HEK293 (cell line): ENCODE data around the gene CTNNA2.

ENCODE experiments used
- GLI2 ChIP-seq: fragments of 450-650 bp; formaldehyde crosslinking; IDR thresholded peaks from 2 replicates; pipeline ENCODE4; 2017; ENCODE audit warnings: missing biosample characterization, missing genetic modification characterization, low read depth, borderline replicate concordance
- HOXA7 ChIP-seq: sonication (generic); formaldehyde crosslinking; IDR thresholded peaks from 2 replicates; pipeline ENCODE4 v1.8.1; 2022; ENCODE audit warnings: missing genetic modification reagents, borderline replicate concordance
- KLF10 ChIP-seq: fragments of 450-650 bp; IDR thresholded peaks from 2 replicates; pipeline ENCODE4 v1.5.1; 2018; ENCODE audit warnings: missing biosample characterization, mild to moderate bottlenecking, missing genetic modification characterization
- MZF1 ChIP-seq: fragments of 450-650 bp; formaldehyde crosslinking; IDR thresholded peaks from 2 replicates; pipeline ENCODE4 v1.5.1; 2017; ENCODE audit warnings: missing biosample characterization, missing genetic modification characterization, borderline replicate concordance
- SCRT1 ChIP-seq: fragments of 450-650 bp; formaldehyde crosslinking; IDR thresholded peaks from 2 replicates; pipeline ENCODE4 v1.5.1; 2016; ENCODE audit warnings: missing biosample characterization, missing genetic modification characterization, borderline replicate concordance
- ZBTB7A ChIP-seq: fragments of 450-650 bp; formaldehyde crosslinking; IDR thresholded peaks from 2 replicates; pipeline ENCODE4 v1.5.1; 2016; ENCODE audit warnings: low read depth, missing biosample characterization, missing genetic modification characterization
- ZNF426 ChIP-seq: fragments of 450-650 bp; formaldehyde crosslinking; IDR thresholded peaks from 2 replicates; pipeline ENCODE4 v1.5.1; 2017; ENCODE audit warnings: missing biosample characterization, missing genetic modification characterization, mild to moderate bottlenecking, inconsistent platforms, moderate library complexity
- ZNF626 ChIP-seq: fragments of 450-650 bp; sonication (Bioruptor Pico); formaldehyde crosslinking; IDR thresholded peaks from 2 replicates; pipeline ENCODE4 v1.5.1; 2018; ENCODE audit warnings: missing biosample characterization, missing genetic modification characterization, inconsistent platforms
- ZNF670 ChIP-seq: fragments of 450-650 bp; formaldehyde crosslinking; IDR thresholded peaks from 2 replicates; pipeline ENCODE4 v1.5.1; 2016; ENCODE audit warnings: missing biosample characterization, missing genetic modification characterization, low read depth
- TF ChIP-seq, protein P1 (sequence below): fragments of 450-650 bp; formaldehyde crosslinking; IDR thresholded peaks from 2 replicates; pipeline ENCODE4 v1.5.1; 2016; ENCODE audit warnings: missing biosample characterization, missing genetic modification characterization
- TF ChIP-seq, protein P2 (sequence below): fragments of 450-650 bp; formaldehyde crosslinking; IDR thresholded peaks from 2 replicates; pipeline ENCODE4 v1.5.1; 2016; ENCODE audit warnings: missing biosample characterization, missing genetic modification characterization

DNA sequence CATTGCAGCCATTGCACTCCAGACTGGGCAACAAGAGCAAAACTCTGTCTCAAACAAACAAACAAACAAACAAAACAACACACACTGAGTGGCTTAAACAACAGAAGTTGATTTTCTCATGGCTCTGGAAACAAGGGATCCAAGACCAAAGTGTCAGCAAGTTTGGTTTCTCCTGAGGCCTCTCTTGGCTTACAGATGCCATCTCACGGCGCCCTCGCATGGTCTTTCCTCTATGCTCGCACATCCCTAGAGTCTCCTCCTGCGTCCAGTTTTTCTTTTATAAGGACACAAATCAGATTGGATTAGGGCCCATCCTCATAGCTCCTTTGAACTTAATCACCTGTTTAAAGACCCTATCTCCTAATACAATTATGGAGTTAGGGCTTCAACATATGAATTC is 925.1 kb downstream of the CTNNA2 start:
- TF ChIP-seq, protein P1, sequence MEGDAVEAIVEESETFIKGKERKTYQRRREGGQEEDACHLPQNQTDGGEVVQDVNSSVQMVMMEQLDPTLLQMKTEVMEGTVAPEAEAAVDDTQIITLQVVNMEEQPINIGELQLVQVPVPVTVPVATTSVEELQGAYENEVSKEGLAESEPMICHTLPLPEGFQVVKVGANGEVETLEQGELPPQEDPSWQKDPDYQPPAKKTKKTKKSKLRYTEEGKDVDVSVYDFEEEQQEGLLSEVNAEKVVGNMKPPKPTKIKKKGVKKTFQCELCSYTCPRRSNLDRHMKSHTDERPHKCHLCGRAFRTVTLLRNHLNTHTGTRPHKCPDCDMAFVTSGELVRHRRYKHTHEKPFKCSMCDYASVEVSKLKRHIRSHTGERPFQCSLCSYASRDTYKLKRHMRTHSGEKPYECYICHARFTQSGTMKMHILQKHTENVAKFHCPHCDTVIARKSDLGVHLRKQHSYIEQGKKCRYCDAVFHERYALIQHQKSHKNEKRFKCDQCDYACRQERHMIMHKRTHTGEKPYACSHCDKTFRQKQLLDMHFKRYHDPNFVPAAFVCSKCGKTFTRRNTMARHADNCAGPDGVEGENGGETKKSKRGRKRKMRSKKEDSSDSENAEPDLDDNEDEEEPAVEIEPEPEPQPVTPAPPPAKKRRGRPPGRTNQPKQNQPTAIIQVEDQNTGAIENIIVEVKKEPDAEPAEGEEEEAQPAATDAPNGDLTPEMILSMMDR (tag by site-specific recombination): no peak
- TF ChIP-seq HOXA7 (CRISPR knock-in tag) (no peak), ZNF626 (tag by site-specific recombination) (no peak), MZF1 (no peak), KLF10 (tag by site-specific recombination) (no peak), SCRT1 (tag by site-specific recombination) (no peak), ZNF426 (tag by site-specific recombination) (no peak), ZNF670 (tag by site-specific recombination) (no peak), GLI2 (tag by site-specific recombination) (no peak), ZBTB7A (tag by site-specific recombination) (no peak)
- TF ChIP-seq, protein P2, sequence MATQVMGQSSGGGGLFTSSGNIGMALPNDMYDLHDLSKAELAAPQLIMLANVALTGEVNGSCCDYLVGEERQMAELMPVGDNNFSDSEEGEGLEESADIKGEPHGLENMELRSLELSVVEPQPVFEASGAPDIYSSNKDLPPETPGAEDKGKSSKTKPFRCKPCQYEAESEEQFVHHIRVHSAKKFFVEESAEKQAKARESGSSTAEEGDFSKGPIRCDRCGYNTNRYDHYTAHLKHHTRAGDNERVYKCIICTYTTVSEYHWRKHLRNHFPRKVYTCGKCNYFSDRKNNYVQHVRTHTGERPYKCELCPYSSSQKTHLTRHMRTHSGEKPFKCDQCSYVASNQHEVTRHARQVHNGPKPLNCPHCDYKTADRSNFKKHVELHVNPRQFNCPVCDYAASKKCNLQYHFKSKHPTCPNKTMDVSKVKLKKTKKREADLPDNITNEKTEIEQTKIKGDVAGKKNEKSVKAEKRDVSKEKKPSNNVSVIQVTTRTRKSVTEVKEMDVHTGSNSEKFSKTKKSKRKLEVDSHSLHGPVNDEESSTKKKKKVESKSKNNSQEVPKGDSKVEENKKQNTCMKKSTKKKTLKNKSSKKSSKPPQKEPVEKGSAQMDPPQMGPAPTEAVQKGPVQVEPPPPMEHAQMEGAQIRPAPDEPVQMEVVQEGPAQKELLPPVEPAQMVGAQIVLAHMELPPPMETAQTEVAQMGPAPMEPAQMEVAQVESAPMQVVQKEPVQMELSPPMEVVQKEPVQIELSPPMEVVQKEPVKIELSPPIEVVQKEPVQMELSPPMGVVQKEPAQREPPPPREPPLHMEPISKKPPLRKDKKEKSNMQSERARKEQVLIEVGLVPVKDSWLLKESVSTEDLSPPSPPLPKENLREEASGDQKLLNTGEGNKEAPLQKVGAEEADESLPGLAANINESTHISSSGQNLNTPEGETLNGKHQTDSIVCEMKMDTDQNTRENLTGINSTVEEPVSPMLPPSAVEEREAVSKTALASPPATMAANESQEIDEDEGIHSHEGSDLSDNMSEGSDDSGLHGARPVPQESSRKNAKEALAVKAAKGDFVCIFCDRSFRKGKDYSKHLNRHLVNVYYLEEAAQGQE (tag by site-specific recombination): no peak
